Esophagus muscularis mucosa (tissue), 4 donors: ENCODE data around the gene ENTREP3. TPM values are rescaled to one million over a fixed set of nuclear protein-coding genes. Genes with fewer than 3 reads are reported as not detected.

Experiments used
- DNase-seq: peaks from one replicate; pipeline ENCODE4 v3.0.0-alpha.2; 2017; ENCODE audit errors: extremely low spot score
- H3K27ac ChIP-seq, 4 donors: fragments of 200-600 bp; sonication (generic); replicated peaks in 1 of 4; 1 replicate in 3 of 4; 2 replicates in 1 of 4; pipeline ENCODE4 v1.5.1; 2016 to 2019; ENCODE audit warnings: mild to moderate bottlenecking in 1 of 4
- H3K27me3 ChIP-seq, 4 donors: fragments of 200-600 bp; sonication (generic); one replicate each; pipeline versions ENCODE4 v1.5.1 to v1.6.0; 2016 to 2019
- H3K36me3 ChIP-seq, 4 donors: fragments of 200-600 bp; sonication (generic); one replicate each; pipeline ENCODE4 v1.5.1; 2016 to 2019
- H3K4me1 ChIP-seq, 4 donors: fragments of 200-600 bp; sonication (generic); one replicate each; pipeline ENCODE4 v1.5.1; 2016 to 2019
- H3K4me3 ChIP-seq, 4 donors: fragments of 200-600 bp; sonication (generic); 1 replicate in 2 of 4; 2 replicates in 2 of 4; pipeline ENCODE4 v1.5.1; 2016 to 2019; ENCODE audit warnings: mild to moderate bottlenecking in 4 of 4, moderate library complexity in 1 of 4
- H3K9me3 ChIP-seq, 4 donors: fragments of 200-600 bp; sonication (generic); 1 replicate in 3 of 4; 2 replicates in 1 of 4; pipeline ENCODE4 v1.5.1; 2016 to 2019
- CTCF ChIP-seq, 3 experiments: fragments of 200-600 bp in 2 of 3; fragments of 450-650 bp in 1 of 3; sonication (generic) in 2 of 3; IDR thresholded peaks; one replicate each; pipeline ENCODE4 v1.5.1; 2017 to 2019; ENCODE audit warnings: antibody characterized with exemption in 3 of 3, mild to moderate bottlenecking in 2 of 3, moderate library complexity in 1 of 3
- EP300 ChIP-seq: sonication (generic); formaldehyde crosslinking; IDR thresholded peaks from one replicate; pipeline ENCODE4 v1.6.1; 2017; ENCODE audit warnings: antibody characterized with exemption
- POLR2A ChIP-seq: fragments of 450-650 bp; IDR thresholded peaks from one replicate; pipeline ENCODE4 v1.6.1; 2017; ENCODE audit warnings: antibody characterized with exemption, moderate library complexity, mild to moderate bottlenecking, low read depth
- POLR2AphosphoS5 ChIP-seq, 2 donors: sonication (generic); formaldehyde crosslinking; IDR thresholded peaks; one replicate each; pipeline ENCODE4 v1.6.1; 2017; ENCODE audit warnings: antibody characterized with exemption in 2 of 2
- WGBS: methylation state at CpG from one replicate; pipeline ENCODE4 v1.1.5; 2018; 5-methylcytosine and 5-hydroxymethylcytosine counted together
- intact Hi-C: fragments of 100-400 bp; cut with DNase I; formaldehyde crosslinking; loops from one replicate; pipeline ENCODE4 v1.15.1; 2023
- total RNA-seq, 4 donors: library from RNA; depleted of rRNA; stranded (reverse); fragments of >200 nt; gene quantifications; one replicate each; pipeline versions ENCODE4 v1.1.0 to v1.2.1, GENCODE V29; 2016

The ENTREP3 gene
- total RNA-seq, 4 donors from 2014 or later: 15.1 to 38.7 (median 22.6) TPM

- 100% methylated on average over 2 of the region's 2 CpGs for WGBS
- no peak for TF ChIP-seq EP300
- no peak for TF ChIP-seq POLR2A
- no peak for TF ChIP-seq POLR2AphosphoS5 (IDR thresholded peaks at IDR 0.05)
- TF ChIP-seq CTCF (IDR thresholded peaks at IDR 0.05): no peak
Observed at GRCh38 chr1:155286544-155286943, 31.3 kb upstream of the ENTREP3 start.

DNA sequence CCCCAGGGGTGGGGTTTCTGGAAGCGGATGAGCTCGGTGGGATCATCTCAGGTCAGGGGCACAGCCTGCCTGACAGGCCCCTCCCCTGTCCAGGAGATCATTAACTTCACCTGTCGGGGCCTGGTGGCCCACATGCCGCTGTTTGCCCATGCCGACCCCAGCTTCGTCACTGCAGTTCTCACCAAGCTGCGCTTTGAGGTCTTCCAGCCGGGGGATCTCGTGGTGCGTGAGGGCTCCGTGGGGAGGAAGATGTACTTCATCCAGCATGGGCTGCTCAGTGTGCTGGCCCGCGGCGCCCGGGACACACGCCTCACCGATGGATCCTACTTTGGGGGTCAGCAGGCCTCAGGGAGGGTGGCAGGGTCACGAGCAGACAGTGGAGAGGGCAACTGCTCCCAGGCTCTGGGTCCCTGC lies 30.4 kb upstream of the ENTREP3 start:
- Histone ChIP-seq H3K9me3 (no peaks in the 10 kb centered on the region), H3K4me3 (no peak overlapping the region), H3K36me3 (peaks cover 0 to 18% (median 0%) of the 10 kb centered on the region in 4 donors), H3K27me3 (no peaks in the 10 kb centered on the region), H3K27ac (no peak overlapping the region), H3K4me1 (no peaks in the 10 kb centered on the region)
- no peak for DNase-seq
- 94% methylated on average over 15 of the region's 18 CpGs for WGBS
- intact Hi-C loops: no loop called here
- TF ChIP-seq POLR2AphosphoS5 (IDR thresholded peaks at IDR 0.05): no peak
- no peak for TF ChIP-seq CTCF (IDR thresholded peaks at IDR 0.05)
- no peak for TF ChIP-seq POLR2A
- no peak for TF ChIP-seq EP300

More at GRCh38 chr1:155286544-155286943, 31.3 kb upstream of the ENTREP3 start:
- DNase-seq: no peak
- intact Hi-C loops: no loop called here
- peaks cover 0 to 18% (median 0%) of the 10 kb centered on the region in 4 donors for H3K36me3 ChIP-seq
- H3K27ac ChIP-seq: no peak overlapping the region
- no peaks in the 10 kb centered on the region for H3K4me1 ChIP-seq
- no peaks in the 10 kb centered on the region for H3K27me3 ChIP-seq
- no peak overlapping the region for H3K4me3 ChIP-seq
- H3K9me3 ChIP-seq: no peaks in the 10 kb centered on the region

- Histone ChIP-seq H3K9me3 (no peaks in the 10 kb centered on the region), H3K27ac (no peak overlapping the region), H3K27me3 (no peaks in the 10 kb centered on the region), H3K36me3 (peaks cover 0 to 18% (median 0%) of the 10 kb centered on the region in 4 donors), H3K4me1 (no peaks in the 10 kb centered on the region), H3K4me3 (no peak overlapping the region)
- TF ChIP-seq CTCF (IDR thresholded peaks at IDR 0.05) (no peak), EP300 (no peak), POLR2A (no peak), POLR2AphosphoS5 (IDR thresholded peaks at IDR 0.05) (no peak)
- no peak for DNase-seq
- WGBS: 84% methylated on average over 3 of the region's 14 CpGs
- intact Hi-C loops: no loop called here
Observed at GRCh38 chr1:155285063-155285462, 29.8 kb upstream of the ENTREP3 start.

- H3K27me3 ChIP-seq: no peaks in the 10 kb centered on the region
- TF ChIP-seq CTCF (IDR thresholded peaks at IDR 0.05): no peak
- TF ChIP-seq EP300: no peak
- TF ChIP-seq POLR2AphosphoS5 (IDR thresholded peaks at IDR 0.05): no peak
- TF ChIP-seq POLR2A: no peak
- no peaks in the 10 kb centered on the region for H3K9me3 ChIP-seq
- intact Hi-C loops: no loop called here
- H3K4me1 ChIP-seq: no peaks in the 10 kb centered on the region
- no peak for DNase-seq
- H3K36me3 ChIP-seq: peaks cover 0 to 18% (median 0%) of the 10 kb centered on the region in 4 donors
- 96% methylated on average over 12 of the region's 12 CpGs for WGBS
- no peak overlapping the region for H3K4me3 ChIP-seq
- H3K27ac ChIP-seq: no peak overlapping the region
Observed at GRCh38 chr1:155284476-155284875, 29.2 kb upstream of the ENTREP3 start.

DNA sequence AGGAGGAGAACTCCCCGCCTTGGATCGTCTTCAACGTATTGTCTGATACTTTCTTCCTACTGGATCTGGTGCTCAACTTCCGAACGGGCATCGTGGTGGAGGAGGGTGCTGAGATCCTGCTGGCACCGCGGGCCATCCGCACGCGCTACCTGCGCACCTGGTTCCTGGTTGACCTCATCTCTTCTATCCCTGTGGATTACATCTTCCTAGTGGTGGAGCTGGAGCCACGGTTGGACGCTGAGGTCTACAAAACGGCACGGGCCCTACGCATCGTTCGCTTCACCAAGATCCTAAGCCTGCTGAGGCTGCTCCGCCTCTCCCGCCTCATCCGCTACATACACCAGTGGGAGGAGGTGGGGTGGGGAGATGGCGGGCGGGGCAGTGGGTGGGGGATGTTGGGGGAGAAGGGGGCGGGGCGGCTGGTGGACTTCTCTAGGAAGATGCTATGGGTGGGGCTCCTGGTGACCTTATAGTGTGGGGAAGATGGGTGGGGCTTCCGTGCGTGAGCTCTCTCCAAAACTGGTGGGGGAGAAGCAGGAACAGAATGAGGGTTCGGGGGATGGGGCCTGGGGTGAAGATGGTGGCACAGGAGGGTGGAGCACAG lies 27.3 kb upstream of the ENTREP3 start:
- Histone ChIP-seq H3K27ac (no peak overlapping the region), H3K4me3 (no peak overlapping the region), H3K9me3 (no peaks in the 10 kb centered on the region), H3K4me1 (peaks cover 9 to 17% (median 12%) of the 10 kb centered on the region in 4 donors), H3K36me3 (peaks cover 0 to 11% (median 0%) of the 10 kb centered on the region in 4 donors), H3K27me3 (no peaks in the 10 kb centered on the region)
- 95% methylated on average over 29 of the region's 29 CpGs for WGBS
- DNase-seq: no peak
- intact Hi-C loops: no loop called here
- TF ChIP-seq EP300 (no peak), POLR2AphosphoS5 (IDR thresholded peaks at IDR 0.05) (no peak), POLR2A (no peak), CTCF (IDR thresholded peaks at IDR 0.05) (no peak)
